Activated CD8-positive, alpha-beta memory T cell treated with anti-CD3 and anti-CD28 coated beads for 36 hours (primary cell): ENCODE results near the gene SASH1. TPM values are rescaled to one million over a fixed set of nuclear protein-coding genes. Genes with fewer than 3 reads are reported as not detected.

Experiments
- CTCF ChIA-PET: fragments of 350-600 bp; sonication (Branson Sonifier 250); formaldehyde crosslinking; loops from one replicate; lab custom pipeline; 2021; ENCODE audit warnings: antibody characterized with exemption; lab: Charles Lee
- POLR2A ChIA-PET: fragments of 350-600 bp; sonication (Branson Sonifier 250); formaldehyde crosslinking; loops from one replicate; lab custom pipeline; 2021; ENCODE audit warnings: antibody characterized with exemption; lab: Charles Lee
- total RNA-seq, 2 experiments: library from RNA; stranded (reverse); gene quantifications; one replicate each; pipeline ENCODE4 v1.2.3, GENCODE V29; 2021

Gene SASH1
- total RNA-seq, 2 experiments from 2014 or later: 1.0 to 1.2 TPM

- POLR2A ChIA-PET: no interaction called here
- CTCF ChIA-PET: no interaction called here
These were observed 105.0 kb downstream of the SASH1 start for GRCh38 chr6:148447521-148448230.

GRCh38 chr6:148448369-148449012 is 105.9 kb downstream of the SASH1 start:
- ChIA-PET CTCF (no interaction called here), POLR2A (no interaction called here)

DNA sequence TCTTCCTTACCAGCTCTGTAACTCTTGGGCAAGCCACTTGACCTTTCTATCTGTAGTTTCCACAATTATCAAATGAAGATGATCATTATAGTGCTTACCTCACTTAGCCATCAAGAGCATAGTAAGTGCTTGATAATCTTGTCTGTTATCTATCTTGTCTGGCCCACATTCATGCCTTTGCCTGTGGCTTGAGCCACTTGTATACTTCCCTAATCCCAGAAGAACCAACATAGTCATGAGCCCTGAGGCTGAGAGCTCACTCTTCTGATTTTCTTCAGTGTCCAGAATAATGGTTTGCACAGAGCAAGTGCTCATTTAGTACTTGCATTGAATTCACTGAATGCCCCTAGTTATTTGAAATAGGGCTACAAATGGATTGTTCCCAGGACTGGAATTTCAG is 108.2 kb downstream of the SASH1 start:
- POLR2A ChIA-PET: no interaction called here
- CTCF ChIA-PET: no interaction called here

DNA sequence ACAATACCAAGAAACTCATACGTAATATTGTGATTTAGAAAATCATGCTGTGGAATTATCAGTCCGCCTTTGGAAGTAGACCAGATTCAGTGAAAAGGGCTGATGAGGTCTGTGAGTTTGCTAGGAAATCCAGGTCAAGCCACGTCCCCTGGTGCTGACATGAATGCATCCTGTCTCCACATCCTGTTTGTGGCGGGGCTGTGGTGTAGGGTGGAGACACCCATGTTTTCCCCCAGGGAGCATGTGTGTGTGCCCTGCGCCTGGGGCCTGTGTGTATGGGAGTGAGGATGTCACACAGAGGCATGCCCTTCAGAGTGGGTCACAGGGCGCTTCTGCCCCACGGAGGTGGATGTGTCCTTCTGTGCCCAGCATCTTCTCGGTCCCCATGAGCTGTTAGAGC is 109.1 kb downstream of the SASH1 start:
- CTCF ChIA-PET: interaction anchor here (0.9 kb wide), 1 partner anchor 274 kb away, joined by 3 read pairs; no protein-coding TSS in a partner anchor
- POLR2A ChIA-PET: no interaction called here

DNA sequence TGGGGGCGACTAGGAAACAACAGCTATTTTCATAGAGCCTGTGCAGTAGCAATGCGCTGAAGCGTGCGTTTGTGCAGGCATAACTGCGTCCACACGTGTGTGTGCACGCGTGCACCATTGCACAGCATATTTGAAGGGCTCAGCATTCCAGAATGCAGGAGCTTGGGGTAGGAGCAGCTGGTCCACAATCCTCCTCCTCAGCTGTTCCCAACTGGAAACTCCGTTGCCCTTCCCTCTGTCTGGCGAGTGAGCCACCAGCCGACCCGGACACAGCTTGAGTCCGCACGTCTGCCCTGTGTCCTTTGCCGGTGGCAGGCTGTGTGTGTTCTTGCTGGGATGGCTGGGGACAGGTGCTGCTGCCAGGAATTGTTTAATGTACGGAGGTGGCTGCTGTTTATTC is 110.2 kb downstream of the SASH1 start:
- ChIA-PET POLR2A (no interaction called here), CTCF (no interaction called here)

- POLR2A ChIA-PET: no interaction called here
- CTCF ChIA-PET: no interaction called here
These were observed 111.3 kb downstream of the SASH1 start for GRCh38 chr6:148453906-148454305.

GRCh38 chr6:148455225-148455624 is 112.6 kb downstream of the SASH1 start:
- ChIA-PET CTCF (no interaction called here), POLR2A (no interaction called here)

DNA sequence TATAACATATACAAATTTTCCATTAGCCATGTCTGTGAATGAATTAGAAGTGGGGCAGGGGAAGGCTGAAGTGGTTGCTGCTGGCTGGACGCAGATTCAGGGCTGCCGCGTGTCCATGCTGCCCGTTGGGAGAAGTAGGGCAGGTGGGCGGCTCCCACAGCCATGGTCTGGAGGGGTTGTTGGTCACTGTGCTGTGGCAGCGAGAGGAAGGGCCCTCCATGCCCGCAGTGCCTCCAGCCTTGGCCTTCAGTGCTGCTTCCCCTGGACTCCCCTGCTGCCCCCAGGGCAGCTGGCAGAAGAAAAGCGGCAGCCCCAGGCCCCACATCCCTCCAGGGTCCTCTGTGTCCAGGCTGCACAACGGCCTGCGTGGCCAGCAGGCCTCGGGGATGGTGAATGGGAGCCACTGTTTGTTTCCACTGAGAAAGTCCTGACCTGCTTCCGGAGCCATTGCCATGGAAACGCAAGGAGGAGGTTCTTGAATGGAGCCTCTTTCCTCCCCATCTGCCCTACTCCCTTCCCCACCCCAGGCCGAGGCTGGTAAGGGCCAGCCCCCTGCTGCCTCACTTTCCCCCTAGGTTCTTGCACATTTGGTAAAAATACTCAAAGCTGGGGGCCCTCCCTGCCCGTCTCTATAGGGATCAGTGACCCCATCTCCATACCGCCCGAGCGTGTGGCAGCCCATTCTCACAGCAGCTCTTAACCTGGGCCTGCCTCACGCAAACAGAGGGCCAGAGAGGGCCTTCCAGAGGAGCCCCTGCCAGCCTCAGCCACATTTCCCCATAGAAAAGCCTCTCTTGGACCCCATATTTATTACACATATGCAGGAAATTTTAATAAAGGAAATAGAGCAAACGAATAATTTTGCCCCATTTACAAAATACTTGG is 113.3 kb downstream of the SASH1 start:
- POLR2A ChIA-PET: no interaction called here
- CTCF ChIA-PET: no interaction called here

GRCh38 chr6:148457137-148457842 is 114.7 kb downstream of the SASH1 start:
- CTCF ChIA-PET: no interaction called here
- POLR2A ChIA-PET: no interaction called here

GRCh38 chr6:148457843-148458159 is 115.2 kb downstream of the SASH1 start:
- CTCF ChIA-PET: no interaction called here
- POLR2A ChIA-PET: no interaction called here

- CTCF ChIA-PET: no interaction called here
- POLR2A ChIA-PET: no interaction called here
These were observed 116.6 kb downstream of the SASH1 start for GRCh38 chr6:148459238-148459637.

DNA sequence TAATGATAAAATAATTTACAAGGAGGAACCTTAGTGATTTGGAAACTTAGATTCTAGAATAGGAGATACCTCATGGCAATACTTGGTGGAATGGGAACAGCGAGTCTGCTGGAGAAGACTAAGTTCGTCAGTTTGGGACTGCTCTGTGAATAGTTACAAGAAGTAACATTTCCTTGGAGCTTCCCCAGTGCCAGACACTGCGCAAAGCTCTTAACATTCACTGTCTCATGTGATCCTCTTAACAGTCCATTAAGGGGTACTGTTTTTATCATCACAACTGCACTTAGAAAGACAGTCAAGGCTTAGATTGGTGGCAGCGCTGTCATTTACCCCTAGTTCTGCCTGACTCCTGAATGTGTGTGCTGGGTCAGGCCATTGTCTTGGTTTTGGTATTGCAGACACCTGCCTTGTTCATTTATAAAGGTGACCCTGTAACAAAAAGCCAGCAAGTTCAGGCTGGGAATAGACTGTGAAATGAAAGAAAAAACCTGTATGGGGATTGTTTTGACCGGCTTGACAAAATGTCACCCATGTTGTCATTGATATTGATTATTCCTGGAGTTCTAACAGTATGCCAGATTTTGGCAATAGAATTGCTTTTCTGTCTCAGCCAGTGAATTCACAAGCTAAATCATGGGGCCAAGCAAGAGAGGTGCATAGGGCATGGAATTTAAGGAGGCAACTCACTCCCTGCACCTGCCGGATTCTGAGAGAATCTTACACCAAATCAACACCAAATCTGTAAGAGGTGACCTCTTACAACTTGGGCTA is 118.4 kb downstream of the SASH1 start:
- ChIA-PET POLR2A (no interaction called here), CTCF (no interaction called here)

DNA sequence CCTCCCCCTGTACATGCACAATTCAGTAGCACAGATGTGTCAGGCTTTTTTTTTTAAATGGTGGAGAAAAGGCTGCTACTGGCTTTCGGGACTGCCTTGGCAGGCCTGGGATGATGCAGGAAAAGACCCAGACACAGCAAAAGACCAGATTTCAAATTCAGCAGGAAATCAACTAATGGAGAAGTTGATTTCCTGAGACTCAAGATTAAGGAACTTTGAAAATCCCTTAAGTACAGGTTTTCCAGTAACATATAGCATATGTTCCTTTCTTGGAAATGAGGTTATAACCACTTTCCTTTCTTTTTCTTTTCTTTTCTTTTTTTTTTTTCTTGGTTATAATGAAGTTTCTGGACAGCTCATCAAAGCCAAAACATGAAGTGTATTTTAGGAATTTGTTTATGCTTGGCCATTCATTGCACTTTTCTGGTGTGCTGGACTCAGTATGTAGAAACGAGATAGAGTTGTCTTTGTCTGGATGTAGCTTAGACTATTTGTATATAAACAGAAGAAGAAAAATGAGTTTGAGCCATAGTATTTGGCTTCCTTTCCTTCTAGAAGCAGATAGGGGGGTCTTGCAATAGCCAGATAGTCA is 119.4 kb downstream of the SASH1 start:
- POLR2A ChIA-PET: no interaction called here
- CTCF ChIA-PET: no interaction called here

DNA sequence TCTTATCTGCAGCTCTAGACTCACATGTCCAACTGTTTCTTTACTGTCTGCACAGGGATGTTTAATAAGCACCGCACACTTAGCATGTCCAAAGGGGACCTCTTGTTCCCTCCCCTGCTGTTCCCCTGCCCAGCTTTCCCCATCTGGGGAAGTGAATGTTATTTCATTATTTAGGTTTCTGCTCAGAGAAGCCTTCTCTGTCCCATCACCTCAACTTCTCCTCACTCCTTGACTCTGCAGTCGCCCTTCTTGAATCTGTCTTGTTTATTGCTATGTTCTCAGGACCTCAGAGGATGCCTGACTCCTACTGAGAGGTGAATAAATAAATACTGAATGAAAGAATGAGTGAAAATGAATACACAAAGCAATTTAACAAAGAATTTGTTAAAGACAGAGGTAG is 121.0 kb downstream of the SASH1 start:
- CTCF ChIA-PET: interaction anchor here (1.0 to 1.4 kb wide), 3 partner anchors 24 to 957 kb away, joined by 3 to 4 read pairs (median 3); no protein-coding TSS in a partner anchor

DNA sequence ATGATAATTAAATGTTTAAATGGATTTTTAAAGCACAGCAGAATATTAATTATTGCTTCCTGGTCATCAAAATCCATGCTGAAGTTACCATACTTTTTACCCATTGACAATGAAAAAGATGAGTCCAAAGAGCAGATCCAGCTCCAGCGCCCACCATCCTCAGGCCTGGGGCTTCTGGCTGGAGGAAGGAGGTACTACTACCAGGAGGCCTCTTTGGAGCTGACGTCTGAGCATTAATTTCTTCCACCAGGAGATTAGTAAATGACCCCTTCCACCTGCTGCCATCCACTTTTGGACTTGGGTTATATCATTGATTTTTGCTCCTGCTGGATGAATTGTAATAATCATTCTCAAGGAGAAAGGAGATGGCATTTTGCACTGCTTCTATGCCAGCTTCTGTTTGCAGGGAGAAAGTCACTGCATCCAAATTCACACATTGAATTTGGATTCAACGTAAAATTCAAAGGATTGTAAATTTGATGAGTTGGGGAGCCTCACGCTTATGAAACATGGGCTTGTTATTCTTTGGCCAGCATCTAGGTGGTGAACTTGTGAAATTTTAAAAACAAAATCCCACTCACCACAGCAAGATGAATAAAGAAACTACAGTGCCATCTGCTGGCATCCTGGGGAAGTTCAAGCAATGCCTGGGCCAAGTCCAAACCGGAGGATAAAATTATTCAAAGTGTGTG is 121.8 kb downstream of the SASH1 start:
- ChIA-PET POLR2A (no interaction called here), CTCF (interaction anchor here (1.0 to 1.8 kb wide), 4 partner anchors 25 to 957 kb away, joined by 3 to 4 read pairs (median 3); no protein-coding TSS in a partner anchor)

More for the DNA sequence above, 121.0 kb downstream of the SASH1 start:
- POLR2A ChIA-PET: no interaction called here

DNA sequence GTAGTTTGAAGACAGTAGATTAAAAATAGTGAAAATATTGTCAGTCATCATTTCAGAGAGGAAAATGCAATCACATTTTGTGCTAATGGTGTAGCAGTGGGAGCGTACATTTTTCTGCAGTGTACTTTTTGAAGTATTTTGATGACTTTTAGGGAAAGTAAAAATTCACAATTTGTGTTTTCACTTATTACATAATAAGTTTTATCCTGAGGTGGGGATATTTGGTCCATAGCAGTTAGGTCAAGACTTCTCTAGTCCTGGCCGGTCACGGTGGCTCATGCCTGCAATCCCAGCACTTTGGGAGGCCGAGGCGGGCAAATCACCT is 122.3 kb downstream of the SASH1 start:
- ChIA-PET CTCF (interaction anchor here (1.0 to 1.8 kb wide), 2 partner anchors 26 to 285 kb away, joined by 3 read pairs; no protein-coding TSS in a partner anchor), POLR2A (no interaction called here)

GRCh38 chr6:148465670-148466069 is 123.0 kb downstream of the SASH1 start:
- POLR2A ChIA-PET: no interaction called here
- CTCF ChIA-PET: interaction anchor here (0.7 to 1.8 kb wide), 2 partner anchors 286 to 288 kb away, joined by 3 read pairs; no protein-coding TSS in a partner anchor

DNA sequence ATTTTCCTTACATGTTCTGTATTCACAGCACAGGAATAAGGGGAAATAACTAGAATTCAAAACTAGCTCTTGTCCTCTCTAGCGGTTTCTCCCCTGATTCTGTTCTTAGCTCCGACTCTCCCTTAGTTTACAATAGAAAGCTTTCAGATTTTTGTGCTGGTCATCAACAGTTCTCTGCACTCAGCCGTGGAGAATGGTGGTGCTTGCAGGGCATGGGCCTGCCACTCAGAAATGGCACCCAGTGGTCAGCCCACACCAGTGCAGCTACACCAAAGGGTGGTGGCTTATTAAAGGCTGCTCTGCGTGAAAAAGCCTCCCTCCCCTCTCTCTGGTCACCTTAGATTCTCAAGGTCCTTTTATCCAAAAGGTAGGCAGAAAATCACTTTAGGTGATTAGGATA is 123.5 kb downstream of the SASH1 start:
- POLR2A ChIA-PET: no interaction called here
- CTCF ChIA-PET: no interaction called here
